Transverse colon (tissue), 4 donors: ENCODE data around the gene CFAP61. TPM values are rescaled to one million over a fixed set of nuclear protein-coding genes. Genes with fewer than 3 reads are reported as not detected.

Experiments
- DNase-seq: peaks from one replicate; pipeline ENCODE4 v3.0.0-alpha.2; 2019
- H3K27ac ChIP-seq, 4 donors: fragments of 200-600 bp; sonication (generic); 2 replicates each; pipeline ENCODE4 v1.5.1; 2016 to 2018; ENCODE audit warnings: inconsistent platforms in 4 of 4
- H3K27me3 ChIP-seq: fragments of 200-600 bp; sonication (generic); 2 replicates; pipeline ENCODE4 v1.5.1; 2017; ENCODE audit warnings: inconsistent platforms
- H3K36me3 ChIP-seq, 4 donors: fragments of 200-600 bp; sonication (generic); 2 replicates each; pipeline ENCODE4 v1.5.1; 2017 to 2019; ENCODE audit warnings: inconsistent platforms in 4 of 4
- H3K4me1 ChIP-seq, 4 donors: fragments of 200-600 bp; sonication (generic); 2 replicates each; pipeline ENCODE4 v1.5.1; 2017 to 2020; ENCODE audit warnings: inconsistent platforms in 4 of 4
- H3K4me3 ChIP-seq, 4 donors: fragments of 200-600 bp; sonication (generic); 1 replicate in 1 of 4; 2 replicates in 3 of 4; pipeline versions ENCODE4 v1.5.1 to v1.6.1; 2017 to 2019; ENCODE audit warnings: inconsistent platforms in 4 of 4
- H3K9me3 ChIP-seq, 2 donors: fragments of 200-600 bp; sonication (generic); 2 replicates each; pipeline ENCODE4 v1.5.1; 2017 to 2019; ENCODE audit warnings: inconsistent platforms in 2 of 2
- CTCF ChIP-seq, 5 experiments: fragments of 200-600 bp in 3 of 5; fragments of 450-650 bp in 2 of 5; sonication (generic) in 3 of 5; IDR thresholded peaks; 1 replicate in 2 of 5; 2 replicates in 3 of 5; pipeline ENCODE4 v1.5.1; 2016 to 2017; ENCODE audit warnings: antibody characterized with exemption in 5 of 5, inconsistent platforms in 3 of 5, mild to moderate bottlenecking in 2 of 5, moderate library complexity in 1 of 5
- EP300 ChIP-seq: sonication (generic); formaldehyde crosslinking; IDR thresholded peaks from one replicate; pipeline ENCODE4 v1.6.1; 2017; ENCODE audit warnings: antibody characterized with exemption, low read depth
- POLR2A ChIP-seq: fragments of 450-650 bp; IDR thresholded peaks from one replicate; pipeline ENCODE4 v1.6.1; 2016; ENCODE audit warnings: antibody characterized with exemption, mild to moderate bottlenecking, moderate library complexity
- POLR2AphosphoS5 ChIP-seq, 3 donors: sonication (generic); formaldehyde crosslinking; IDR thresholded peaks; one replicate each; pipeline ENCODE4 v1.6.1; 2016; ENCODE audit warnings: antibody characterized with exemption in 3 of 3
- WGBS, 2 donors: methylation state at CpG; one replicate each; pipeline ENCODE4 v1.1.5; 2018; ENCODE audit warnings: low coverage in 1 of 2; 5-methylcytosine and 5-hydroxymethylcytosine counted together
- in situ Hi-C, 4 donors: fragments of 200-750 bp; cut with MboI; loops; one replicate each; pipeline versions ENCODE4 v1.15.0 to v1.15.1; 2017; ENCODE audit warnings: low sequenced_read_pairs in 3 of 4, low pct_ligation_motif_present in 1 of 4, low pct_unique_long_range_greater_than_20kb in 1 of 4
- intact Hi-C: fragments of 100-400 bp; cut with DNase I; formaldehyde crosslinking; loops from one replicate; pipeline ENCODE4 v1.15.1; 2023; ENCODE audit warnings: low total_unique reads
- total RNA-seq, 4 donors: library from RNA; depleted of rRNA; stranded (reverse); fragments of >200 nt; gene quantifications; one replicate each; pipeline ENCODE4 v1.1.0, GENCODE V29; 2016

CFAP61 gene
- total RNA-seq, 4 donors from 2014 or later: 0.27 TPM; not detected in 3

- intact Hi-C loops: no loop called here
Observed at GRCh38 chr20:20318365-20319161, 266.2 kb downstream of the CFAP61 start.

GRCh38 chr20:20321134-20321533 is 268.8 kb downstream of the CFAP61 start:
- Histone ChIP-seq H3K36me3 (no peaks in the 10 kb centered on the region), H3K4me1 (no peaks in the 10 kb centered on the region), H3K27ac (no peak overlapping the region), H3K27me3 (no peaks in the 10 kb centered on the region), H3K4me3 (no peak overlapping the region), H3K9me3 (no peaks in the 10 kb centered on the region)
- intact Hi-C loops: no loop called here
- in situ Hi-C loops: no loop called here
- TF ChIP-seq POLR2AphosphoS5 (IDR thresholded peaks at IDR 0.05): no peak
- no peak for TF ChIP-seq EP300
- TF ChIP-seq CTCF (IDR thresholded peaks at IDR 0.05): no peak
- no peak for TF ChIP-seq POLR2A
- WGBS, 2 donors: 60 to 67% methylated on average over 1 of the region's 1 CpG
- DNase-seq: no peak

More at GRCh38 chr20:20318365-20319161, 266.2 kb downstream of the CFAP61 start:
- no peaks in the 10 kb centered on the region for H3K36me3 ChIP-seq
- no peak overlapping the region for H3K27ac ChIP-seq
- no peaks in the 10 kb centered on the region for H3K4me1 ChIP-seq
- no peaks in the 10 kb centered on the region for H3K9me3 ChIP-seq
- no peaks in the 10 kb centered on the region for H3K27me3 ChIP-seq
- no peak for TF ChIP-seq POLR2A
- TF ChIP-seq CTCF (IDR thresholded peaks at IDR 0.05): no peak
- TF ChIP-seq POLR2AphosphoS5 (IDR thresholded peaks at IDR 0.05): no peak
- no peak for TF ChIP-seq EP300
- 85% methylated on average over 9 of the region's 9 CpGs; no CpG with 5 or more reads in 1 of the 2 donors for WGBS, 2 donors
- DNase-seq: no peak
- H3K4me3 ChIP-seq: no peak overlapping the region
- in situ Hi-C loops: no loop called here

GRCh38 chr20:20321917-20322316 is 269.6 kb downstream of the CFAP61 start:
- TF ChIP-seq POLR2AphosphoS5 (IDR thresholded peaks at IDR 0.05) (no peak), EP300 (no peak)
- H3K27ac ChIP-seq: no peak overlapping the region
- intact Hi-C loops: no loop called here
- H3K4me3 ChIP-seq: no peak overlapping the region
- no peaks in the 10 kb centered on the region for H3K4me1 ChIP-seq
- in situ Hi-C loops: no loop called here
- no peaks in the 10 kb centered on the region for H3K27me3 ChIP-seq
- 94% methylated on average over 1 of the region's 1 CpG; no CpG with 5 or more reads in 1 of the 2 donors for WGBS, 2 donors
- DNase-seq: no peak
- H3K36me3 ChIP-seq: no peaks in the 10 kb centered on the region
- no peaks in the 10 kb centered on the region for H3K9me3 ChIP-seq

- no peaks in the 10 kb centered on the region for H3K9me3 ChIP-seq
Observed at GRCh38 chr20:20322912-20323311, 270.6 kb downstream of the CFAP61 start.

More at GRCh38 chr20:20322912-20323311, 270.6 kb downstream of the CFAP61 start:
- DNase-seq: no peak
- in situ Hi-C loops: no loop called here
- Histone ChIP-seq H3K4me3 (no peak overlapping the region), H3K36me3 (no peaks in the 10 kb centered on the region), H3K27me3 (no peaks in the 10 kb centered on the region), H3K4me1 (no peaks in the 10 kb centered on the region), H3K27ac (no peak overlapping the region)
- 79% methylated on average over 6 of the region's 6 CpGs; no CpG with 5 or more reads in 1 of the 2 donors for WGBS, 2 donors
- TF ChIP-seq CTCF (IDR thresholded peaks at IDR 0.05) (no peak), EP300 (no peak), POLR2A (no peak), POLR2AphosphoS5 (IDR thresholded peaks at IDR 0.05) (no peak)
- intact Hi-C loops: no loop called here
